ENCODE results near the gene SARM1. TPM values are rescaled to one million over a fixed set of nuclear protein-coding genes. Genes with fewer than 3 reads are reported as not detected.

Gene SARM1
- total RNA-seq, 2 donors from 2014 or later, result 6.2 to 7.7 TPM

DNA sequence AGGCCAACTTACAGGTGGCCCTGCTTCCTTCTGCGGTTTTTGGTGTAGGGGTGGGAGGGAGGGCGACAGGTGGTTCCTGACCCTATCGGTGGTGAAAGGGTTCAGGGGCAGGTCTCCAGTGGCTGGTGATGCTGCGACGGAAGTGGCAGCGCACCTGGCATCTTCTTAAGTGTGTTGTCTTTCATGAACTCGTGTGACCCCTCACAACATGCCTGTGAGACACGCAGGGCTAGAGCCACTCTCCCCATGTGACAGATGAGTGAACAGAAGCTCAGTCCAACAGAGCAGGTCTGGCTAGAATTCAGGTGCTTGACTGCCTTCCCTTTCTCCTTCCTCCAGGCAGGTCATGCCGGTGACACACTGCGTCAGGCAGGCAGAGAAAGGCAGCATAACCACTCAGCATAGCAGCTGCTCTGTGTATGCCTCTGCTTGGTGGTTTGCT, 28.0 kb upstream of the SARM1 start:
- H3K9me3 ChIP-seq, result no peaks in the 10 kb centered on the region
- H3K27me3 ChIP-seq, result no peaks in the 10 kb centered on the region
- H3K4me1 ChIP-seq, result peaks cover 0 to 50% of the 10 kb centered on the region in 2 donors
- peaks cover 88% of the 10 kb centered on the region for H3K36me3 ChIP-seq
- TF ChIP-seq, protein P1, sequence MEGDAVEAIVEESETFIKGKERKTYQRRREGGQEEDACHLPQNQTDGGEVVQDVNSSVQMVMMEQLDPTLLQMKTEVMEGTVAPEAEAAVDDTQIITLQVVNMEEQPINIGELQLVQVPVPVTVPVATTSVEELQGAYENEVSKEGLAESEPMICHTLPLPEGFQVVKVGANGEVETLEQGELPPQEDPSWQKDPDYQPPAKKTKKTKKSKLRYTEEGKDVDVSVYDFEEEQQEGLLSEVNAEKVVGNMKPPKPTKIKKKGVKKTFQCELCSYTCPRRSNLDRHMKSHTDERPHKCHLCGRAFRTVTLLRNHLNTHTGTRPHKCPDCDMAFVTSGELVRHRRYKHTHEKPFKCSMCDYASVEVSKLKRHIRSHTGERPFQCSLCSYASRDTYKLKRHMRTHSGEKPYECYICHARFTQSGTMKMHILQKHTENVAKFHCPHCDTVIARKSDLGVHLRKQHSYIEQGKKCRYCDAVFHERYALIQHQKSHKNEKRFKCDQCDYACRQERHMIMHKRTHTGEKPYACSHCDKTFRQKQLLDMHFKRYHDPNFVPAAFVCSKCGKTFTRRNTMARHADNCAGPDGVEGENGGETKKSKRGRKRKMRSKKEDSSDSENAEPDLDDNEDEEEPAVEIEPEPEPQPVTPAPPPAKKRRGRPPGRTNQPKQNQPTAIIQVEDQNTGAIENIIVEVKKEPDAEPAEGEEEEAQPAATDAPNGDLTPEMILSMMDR (IDR thresholded peaks at IDR 0.05), result no peak
- no peak overlapping the region for H3K27ac ChIP-seq
- no peak overlapping the region for H3K4me3 ChIP-seq
- DNase-seq (ENCODE audit: low spot score), result no peak

DNA sequence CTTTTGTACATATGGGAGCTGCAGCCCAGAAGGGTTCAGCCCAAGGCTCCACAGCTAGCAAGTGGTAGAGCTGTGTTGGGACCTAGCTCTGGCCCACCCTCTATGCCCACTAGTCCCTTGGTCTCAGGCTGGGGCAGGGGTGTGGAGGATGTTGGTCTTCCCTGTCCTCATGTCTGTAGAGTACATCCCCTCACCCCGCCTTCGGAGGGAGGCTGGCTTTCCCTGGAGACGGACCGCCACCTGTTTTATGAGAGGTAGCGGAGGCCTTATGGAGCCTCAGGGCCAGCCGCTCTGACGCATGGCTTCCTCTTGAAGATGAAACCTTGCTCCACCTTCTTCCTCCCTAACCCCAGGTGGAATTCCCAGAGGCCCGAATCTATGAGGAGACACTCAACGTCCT, 27.5 kb upstream of the SARM1 start:
- no peak for DNase-seq (ENCODE audit: low spot score)
- H3K36me3 ChIP-seq, result peaks cover 93% of the 10 kb centered on the region
- TF ChIP-seq, protein P1 (IDR thresholded peaks at IDR 0.05), result no peak
- no peak overlapping the region for H3K27ac ChIP-seq
- H3K4me3 ChIP-seq, result no peak overlapping the region
- no peaks in the 10 kb centered on the region for H3K27me3 ChIP-seq
- peaks cover 0 to 46% of the 10 kb centered on the region in 2 donors for H3K4me1 ChIP-seq
- H3K9me3 ChIP-seq, result no peaks in the 10 kb centered on the region

DNA sequence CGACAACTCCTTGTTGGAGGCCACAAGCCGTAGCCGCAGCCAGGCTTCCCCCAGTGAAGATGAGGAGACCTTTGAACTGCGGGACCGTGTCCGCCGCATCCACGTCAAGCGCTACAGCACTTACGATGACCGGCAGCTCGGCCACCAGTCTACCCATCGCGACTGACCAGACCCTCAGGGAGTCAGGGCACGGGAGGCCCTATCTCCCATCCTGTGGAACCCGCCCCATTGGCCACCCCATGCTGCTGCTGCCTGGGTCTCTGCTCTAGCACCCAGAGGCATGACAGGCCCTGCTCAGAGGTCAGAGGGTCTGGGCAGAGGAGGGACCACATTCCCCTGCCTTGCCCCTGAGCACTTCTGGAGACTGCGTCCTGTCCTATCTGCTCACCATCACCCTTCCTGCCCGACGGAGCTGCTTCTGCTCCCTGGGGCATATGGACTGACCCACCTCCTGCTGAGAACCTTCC, 27.0 kb upstream of the SARM1 start:
- peaks cover 91% of the 10 kb centered on the region for H3K36me3 ChIP-seq

DNA sequence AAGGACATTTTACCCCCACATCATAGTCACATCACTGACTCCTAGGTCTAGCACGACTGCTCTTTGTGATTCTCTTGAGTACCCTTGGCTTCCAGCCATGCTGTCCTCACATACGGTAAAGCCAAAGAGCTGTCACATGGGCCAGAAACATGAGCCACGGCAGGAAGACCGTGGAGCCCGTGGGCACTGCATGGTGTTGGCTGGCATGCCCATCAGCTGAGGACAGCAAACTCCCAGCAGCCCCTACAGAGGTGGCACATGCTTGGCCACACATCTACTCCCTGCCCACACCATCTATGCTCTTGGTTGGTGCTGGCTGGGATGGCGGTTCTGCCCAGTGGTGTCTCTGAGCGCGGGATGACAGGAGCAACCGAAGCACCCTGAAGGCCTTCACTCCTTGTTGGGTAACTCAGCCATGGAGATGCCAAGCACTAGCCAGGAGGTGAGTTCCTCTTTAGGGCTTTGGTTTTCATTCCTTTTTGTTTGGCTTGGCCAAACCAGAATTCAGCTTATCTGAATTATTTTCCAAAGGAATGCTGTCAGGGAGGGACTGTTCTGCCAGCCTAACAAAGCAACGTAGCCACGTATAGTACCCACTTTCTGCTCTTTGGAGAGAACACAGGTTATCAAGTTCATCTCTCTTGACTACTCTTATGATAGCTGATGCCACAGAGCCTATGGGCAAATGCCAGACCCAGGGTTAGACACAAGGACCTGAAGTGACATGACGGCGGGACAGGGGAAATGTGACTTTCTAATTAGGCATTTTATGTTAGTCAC, 25.9 kb upstream of the SARM1 start:
- peaks cover 90% of the 10 kb centered on the region for H3K36me3 ChIP-seq
- no peaks in the 10 kb centered on the region for H3K27me3 ChIP-seq
- H3K27ac ChIP-seq, result peak overlapping the region; percentile 38 to 62
- H3K9me3 ChIP-seq, result no peaks in the 10 kb centered on the region
- no peak overlapping the region for H3K4me3 ChIP-seq
- TF ChIP-seq, protein P1 (IDR thresholded peaks at IDR 0.05), result no peak
- peaks cover 0 to 35% of the 10 kb centered on the region in 2 donors for H3K4me1 ChIP-seq
- DNase-seq (ENCODE audit: low spot score), result no peak

More for the DNA sequence above, 27.0 kb upstream of the SARM1 start:
- no peak overlapping the region for H3K27ac ChIP-seq
- H3K27me3 ChIP-seq, result no peaks in the 10 kb centered on the region
- no peak for DNase-seq (ENCODE audit: low spot score)
- no peak overlapping the region for H3K4me3 ChIP-seq
- TF ChIP-seq, protein P1 (IDR thresholded peaks at IDR 0.05), result no peak
- H3K4me1 ChIP-seq, result peaks cover 0 to 42% of the 10 kb centered on the region in 2 donors
- no peaks in the 10 kb centered on the region for H3K9me3 ChIP-seq

DNA sequence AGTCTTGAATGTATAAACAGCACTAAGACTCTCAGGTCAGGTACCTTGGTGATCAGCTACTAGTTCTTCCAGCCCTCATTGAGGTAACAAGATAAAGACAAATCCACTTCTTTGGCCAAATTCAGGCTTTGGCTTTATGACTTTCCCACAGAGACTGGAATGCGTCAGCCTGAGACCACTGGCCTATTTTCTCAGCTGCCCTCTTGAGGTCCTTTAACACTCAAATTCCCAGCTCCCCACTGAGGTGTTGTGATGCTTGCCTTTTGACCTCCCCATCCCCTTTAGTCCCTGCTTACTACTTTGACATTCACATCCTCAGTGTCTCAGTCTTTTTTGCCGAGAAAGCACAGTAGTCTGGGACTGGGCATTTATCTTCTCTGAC, 25.3 kb upstream of the SARM1 start:
- peaks cover 0 to 35% of the 10 kb centered on the region in 2 donors for H3K4me1 ChIP-seq
- peaks cover 90% of the 10 kb centered on the region for H3K36me3 ChIP-seq
- no peak for DNase-seq (ENCODE audit: low spot score)
- TF ChIP-seq, protein P1 (IDR thresholded peaks at IDR 0.05), result no peak
- no peaks in the 10 kb centered on the region for H3K9me3 ChIP-seq
- H3K27ac ChIP-seq, result peak overlapping the region; percentile 38 to 62
- no peaks in the 10 kb centered on the region for H3K27me3 ChIP-seq
- H3K4me3 ChIP-seq, result no peak overlapping the region
